Activated T-cell treated with anti-CD3 and anti-CD28 coated beads for 1 hour (primary cell): ENCODE results near the gene HOXC12.
A peak's percentile ranks its signal among the peaks of the same experiment; 100 is the strongest.

Experiments
- DNase-seq: peaks from one replicate; pipeline ENCODE4 v3.0.0-alpha.2; 2020; ENCODE audit warnings: low read depth

Gene HOXC12

DNA sequence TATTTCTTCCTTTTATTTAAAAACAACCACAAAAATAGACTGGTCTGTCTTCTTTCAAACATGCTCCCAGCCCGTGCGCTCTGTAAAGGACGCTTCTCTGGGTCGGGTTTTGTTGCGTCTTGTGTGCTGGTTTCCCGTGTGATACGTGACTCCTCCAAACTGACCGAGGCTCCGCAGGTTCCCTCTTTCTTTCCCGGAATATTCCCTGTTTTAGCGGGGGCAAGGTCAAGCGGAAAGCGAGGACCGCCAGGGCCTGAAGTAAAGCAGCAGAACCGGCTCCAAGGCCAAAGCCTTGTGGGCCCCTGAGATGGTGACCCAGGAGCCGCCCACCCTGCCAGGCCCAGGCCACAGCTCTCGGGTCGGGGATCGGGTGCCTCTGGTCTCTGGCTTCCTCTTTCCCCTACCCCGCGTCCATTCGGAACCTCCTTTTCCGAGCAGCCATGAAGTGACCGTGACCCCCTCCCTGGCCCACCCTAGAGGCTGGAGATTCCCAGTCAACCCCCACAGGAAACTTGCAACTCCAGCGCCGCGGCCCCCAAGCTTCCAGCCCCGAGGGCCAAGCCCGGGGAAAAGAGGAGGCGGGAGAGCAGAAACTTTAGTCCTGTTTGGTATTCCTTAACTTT lies 29.4 kb downstream of the HOXC12 start:
- DNase-seq: no peak

DNA sequence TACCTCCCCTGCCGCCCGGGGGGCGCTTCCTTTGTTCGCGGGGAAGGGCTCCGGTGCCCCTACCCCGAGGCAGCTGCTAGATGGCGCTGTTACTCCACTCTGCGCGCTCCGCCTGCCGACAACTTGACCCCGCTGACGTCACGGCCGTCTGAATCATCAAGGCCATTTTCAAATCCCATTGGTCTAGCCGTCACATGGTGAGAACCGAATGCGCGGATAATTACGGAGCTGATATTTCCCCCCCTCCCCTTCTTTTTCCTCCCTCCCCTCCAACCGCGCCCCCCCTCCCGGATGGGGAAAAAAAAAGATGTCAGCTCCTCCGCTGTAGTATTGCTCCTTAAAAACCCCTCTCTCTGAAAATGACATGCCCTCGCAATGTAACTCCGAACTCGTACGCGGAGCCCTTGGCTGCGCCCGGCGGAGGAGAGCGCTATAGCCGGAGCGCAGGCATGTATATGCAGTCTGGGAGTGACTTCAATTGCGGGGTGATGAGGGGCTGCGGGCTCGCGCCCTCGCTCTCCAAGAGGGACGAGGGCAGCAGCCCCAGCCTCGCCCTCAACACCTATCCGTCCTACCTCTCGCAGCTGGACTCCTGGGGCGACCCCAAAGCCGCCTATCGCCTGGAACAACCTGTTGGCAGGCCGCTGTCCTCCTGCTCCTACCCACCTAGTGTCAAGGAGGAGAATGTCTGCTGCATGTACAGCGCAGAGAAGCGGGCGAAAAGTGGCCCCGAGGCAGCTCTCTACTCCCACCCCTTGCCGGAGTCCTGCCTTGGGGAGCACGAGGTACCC lies 30.4 kb downstream of the HOXC12 start, which contains the start of gene HOXC10:
Gene HOXC10, plus strand, starts transcription at position 246 of the 791 bp plus-strand sequence. Its CDS starts 114 bp downstream, at position 360.
- DNase-seq: peak; percentile 64

DNA sequence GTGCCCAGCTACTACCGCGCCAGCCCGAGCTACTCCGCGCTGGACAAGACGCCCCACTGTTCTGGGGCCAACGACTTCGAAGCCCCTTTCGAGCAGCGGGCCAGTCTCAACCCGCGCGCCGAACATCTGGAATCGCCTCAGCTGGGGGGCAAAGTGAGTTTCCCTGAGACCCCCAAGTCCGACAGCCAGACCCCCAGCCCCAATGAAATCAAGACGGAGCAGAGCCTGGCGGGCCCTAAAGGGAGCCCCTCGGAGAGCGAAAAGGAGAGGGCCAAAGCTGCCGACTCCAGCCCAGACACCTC lies 30.9 kb downstream of the HOXC12 start:
- DNase-seq: no peak

DNA sequence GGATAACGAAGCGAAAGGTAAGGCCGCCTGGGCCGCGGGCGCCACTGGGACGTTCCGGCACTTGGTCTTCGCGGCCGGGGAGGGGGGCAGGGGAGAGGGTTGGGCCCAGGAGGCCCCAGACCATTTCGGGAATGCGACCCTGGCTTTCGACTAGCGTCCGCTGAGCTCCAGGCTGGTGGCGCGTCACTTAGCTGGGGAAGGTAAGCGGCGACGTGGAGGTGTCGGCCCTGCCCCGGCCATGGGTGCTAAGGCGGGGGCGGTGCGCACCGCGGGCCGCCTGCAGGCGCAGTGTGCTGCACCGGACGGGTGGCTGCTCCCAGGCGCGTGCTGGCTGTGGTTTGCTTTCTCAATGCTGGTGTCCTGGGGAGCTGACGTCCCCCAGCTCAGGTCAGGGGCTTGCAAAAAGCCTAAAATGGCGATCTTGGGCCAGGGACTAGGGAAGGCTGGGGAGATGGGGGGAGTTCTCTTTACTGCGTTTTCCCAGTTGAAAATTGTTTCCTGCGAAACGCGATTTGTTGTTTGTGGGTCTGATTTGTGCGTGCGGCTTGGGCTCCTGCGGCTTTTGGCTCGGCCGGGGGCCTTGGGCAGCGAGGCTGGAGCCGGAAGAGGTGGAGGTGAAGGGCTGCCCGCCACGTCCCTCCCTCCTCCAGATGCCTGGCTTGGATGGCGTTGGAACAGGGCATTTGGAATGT lies 31.4 kb downstream of the HOXC12 start:
- no peak for DNase-seq

DNA sequence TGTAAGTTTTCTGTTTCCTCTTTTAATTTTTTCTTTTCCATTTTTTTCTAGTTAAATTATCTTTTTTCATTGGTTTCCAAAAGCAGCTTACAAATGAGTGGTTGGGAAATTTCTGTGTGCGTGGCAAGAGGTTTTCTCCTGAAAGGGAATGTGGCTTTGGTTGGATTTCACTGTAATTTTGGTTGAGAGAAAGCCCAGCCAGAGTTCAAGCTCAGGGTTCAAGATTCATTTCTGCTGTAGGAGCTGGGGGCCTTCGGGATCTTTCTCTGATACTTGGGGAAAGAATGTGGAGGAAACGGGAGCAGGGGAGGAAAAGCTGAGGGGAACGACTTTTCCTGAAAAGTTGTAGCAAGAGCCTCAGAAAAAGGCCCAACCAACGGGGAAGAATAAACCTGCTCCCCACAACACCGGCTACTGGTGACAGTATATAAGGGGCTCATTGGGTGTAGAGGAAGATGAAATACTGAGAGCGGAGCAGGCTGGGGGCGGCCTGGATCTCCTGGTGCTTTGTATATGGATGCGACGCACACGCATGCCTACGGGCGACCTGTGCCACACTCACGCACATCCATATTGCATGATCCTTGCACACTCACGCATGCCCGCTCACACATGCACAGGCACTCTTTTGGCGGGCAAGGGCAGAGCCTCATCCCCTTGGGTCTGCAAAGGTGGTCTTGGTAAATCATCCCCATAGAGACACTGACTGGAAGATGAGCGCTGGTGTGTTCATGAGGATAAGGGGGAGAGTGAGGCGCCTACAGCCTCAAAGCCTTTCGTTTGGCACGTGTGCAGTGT lies 32.2 kb downstream of the HOXC12 start:
- no peak for DNase-seq

DNA sequence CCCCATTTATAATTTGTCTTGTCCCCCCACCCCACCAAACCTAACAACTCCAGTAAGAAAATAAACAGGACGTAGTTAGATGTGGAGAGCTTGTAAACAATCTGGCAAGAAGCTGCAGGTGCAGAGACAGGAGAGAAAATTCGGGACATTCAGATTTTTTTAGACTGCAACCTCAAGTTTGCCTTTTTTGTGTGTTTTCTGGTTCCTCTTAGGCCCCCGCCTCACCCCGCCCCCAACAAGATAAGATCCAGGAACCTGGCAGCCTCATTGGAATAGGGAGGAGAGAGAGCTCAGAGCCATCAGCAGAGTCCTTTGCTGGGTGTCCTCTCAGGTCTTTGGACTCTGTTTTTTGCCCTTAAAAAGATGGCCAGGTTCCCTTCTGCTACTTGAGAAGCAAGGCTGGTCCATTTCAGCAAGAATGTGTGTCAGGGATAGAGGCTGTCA lies 33.1 kb downstream of the HOXC12 start:
- no peak for DNase-seq

DNA sequence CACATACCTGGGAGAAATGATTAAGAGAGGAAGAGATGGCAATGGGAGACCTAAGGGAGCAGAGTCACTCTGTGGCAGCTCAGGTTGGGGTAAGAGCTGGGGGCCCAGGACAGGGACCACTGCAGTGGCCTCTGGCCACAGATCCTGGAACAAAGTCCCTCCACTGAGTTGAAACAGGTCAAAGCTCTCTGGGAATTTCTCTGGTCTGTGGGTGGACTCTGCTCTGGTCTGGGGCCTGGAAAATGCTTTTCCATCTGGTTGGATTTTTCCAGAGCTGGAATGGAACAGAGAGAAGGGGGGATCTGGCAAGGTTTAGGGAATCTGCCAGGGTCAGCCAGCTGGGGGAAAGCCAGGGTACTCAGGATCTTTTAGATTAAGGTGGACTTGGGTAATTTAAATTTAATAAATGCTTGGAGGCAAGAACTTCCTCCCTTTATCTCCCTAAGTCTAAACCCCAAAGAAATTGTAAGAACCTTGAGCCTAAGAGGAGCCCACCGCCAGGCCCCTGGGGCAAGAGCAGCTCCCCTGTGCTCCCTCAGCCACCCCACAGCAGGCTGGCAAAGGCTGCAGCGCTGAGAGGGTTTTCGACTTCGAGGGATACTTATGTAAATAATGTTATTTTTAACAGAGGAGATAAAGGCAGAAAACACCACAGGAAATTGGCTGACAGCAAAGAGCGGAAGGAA lies 34.0 kb downstream of the HOXC12 start:
- no peak for DNase-seq

DNA sequence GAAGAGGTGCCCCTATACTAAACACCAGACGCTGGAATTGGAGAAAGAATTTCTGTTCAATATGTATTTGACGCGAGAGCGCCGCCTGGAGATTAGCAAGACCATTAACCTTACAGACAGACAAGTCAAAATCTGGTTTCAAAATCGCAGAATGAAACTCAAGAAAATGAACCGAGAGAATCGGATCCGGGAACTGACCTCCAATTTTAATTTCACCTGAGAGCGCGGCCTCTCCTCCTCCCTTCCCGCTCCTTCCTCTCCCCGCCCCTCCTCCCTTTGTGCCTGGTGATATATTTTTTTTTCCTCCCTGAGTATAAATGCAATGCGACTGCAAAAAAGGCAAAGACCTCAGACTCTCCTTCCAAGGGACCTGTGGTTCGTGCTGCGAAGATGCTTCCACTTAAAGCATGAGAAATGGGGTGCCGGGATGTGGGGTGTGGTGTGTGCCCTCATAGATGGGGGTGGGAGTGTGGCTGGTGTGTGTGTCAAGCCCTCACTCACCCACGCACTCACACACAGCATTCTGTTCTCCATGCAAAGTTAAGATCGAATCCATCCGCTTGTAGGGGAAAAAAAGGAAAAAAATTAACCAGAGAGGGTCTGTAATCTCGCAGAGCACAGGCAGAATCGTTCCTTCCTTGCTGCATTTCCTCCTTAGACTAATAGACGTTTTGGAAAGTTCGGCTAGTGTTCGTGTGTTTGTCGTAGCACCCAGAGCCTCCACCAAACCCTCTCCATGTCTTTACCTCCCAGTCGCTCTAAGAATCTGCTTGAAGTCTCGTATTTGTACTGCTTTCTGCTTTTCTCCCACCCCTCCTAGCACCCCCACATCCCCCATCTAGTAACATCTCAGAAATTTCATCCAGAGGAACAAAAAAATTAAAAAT lies 34.8 kb downstream of the HOXC12 start:
- DNase-seq: no peak

DNA sequence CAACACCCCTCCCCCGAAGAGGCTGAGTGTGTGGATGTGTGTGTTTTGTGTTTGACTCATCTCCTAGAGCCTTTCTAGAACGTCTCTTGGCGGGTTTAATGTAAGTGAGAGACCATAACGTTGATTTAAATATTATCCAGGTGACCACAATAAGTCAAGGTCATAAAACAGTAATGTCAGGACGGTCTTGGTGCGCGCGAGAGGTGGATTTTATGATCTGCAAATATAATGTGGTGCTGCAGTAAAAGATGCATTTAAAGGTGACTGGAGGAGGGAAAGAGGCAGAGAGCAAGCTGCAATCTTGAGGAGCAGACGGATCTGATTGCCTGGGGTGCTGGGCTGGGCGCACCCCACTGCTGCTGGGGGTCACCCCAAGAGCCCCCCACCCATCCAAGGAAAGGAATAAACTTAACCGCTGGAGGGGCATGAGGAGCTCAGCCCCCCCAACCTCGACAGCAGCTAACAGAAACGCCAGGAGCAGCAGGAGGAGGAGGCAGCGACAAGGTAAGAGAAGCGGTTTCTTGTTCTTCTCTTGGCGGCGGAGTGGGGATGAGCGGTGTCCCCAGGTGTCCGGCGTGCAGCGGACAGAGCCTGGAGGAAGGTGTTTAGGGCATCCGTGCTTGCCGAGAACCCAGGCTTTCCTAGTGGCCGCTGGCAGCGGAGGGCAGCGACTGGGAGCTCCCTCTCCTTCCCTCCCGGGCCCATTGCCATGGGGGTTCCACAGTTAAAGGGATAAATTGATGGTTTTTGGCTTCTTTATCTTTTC lies 35.8 kb downstream of the HOXC12 start:
- DNase-seq: no peak

DNA sequence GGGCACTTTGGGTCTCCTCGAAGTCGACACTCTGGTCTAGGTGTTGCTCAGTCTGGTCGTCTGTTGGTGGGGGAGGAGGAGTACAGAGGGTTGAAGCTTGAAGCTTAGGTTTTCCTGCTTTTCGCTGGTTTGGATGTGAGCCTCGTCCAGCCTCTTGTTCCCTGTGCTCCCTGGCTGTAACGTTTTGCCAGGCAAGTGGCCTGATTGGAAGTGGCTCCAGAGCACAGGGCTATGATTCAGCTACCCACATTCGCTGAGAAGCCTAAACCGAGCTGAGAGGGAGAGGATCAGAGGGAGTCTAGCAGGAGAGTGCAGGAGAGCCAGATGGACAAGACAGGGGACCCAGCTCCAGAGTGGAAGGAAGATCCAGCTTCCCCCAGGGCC lies 36.4 kb downstream of the HOXC12 start:
- DNase-seq: no peak

DNA sequence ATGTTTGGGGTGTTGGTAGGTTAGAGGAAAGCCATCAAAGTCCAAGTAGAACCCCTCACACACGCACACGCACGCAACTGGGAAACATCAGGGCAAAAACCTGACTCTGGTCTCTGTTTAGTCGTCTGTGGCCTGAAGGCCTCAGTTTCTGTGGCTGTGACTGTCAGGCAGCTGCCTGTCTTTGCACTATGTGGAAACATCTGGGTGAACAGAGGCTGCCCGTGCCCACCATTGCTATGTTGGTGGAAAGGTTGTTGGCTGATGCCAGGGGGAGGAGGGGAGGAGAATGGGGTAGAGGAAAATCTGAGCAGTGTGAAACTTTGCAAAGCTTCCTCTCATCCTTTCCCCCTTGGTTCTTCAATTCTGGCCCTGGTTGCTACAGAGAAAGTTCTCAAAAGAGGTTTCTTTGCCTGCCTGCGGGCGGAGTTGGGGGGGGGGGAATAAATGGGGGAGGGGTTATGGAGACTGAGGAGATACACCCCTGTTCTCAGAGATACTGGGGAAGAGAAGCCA lies 37.7 kb downstream of the HOXC12 start:
- no peak for DNase-seq

DNA sequence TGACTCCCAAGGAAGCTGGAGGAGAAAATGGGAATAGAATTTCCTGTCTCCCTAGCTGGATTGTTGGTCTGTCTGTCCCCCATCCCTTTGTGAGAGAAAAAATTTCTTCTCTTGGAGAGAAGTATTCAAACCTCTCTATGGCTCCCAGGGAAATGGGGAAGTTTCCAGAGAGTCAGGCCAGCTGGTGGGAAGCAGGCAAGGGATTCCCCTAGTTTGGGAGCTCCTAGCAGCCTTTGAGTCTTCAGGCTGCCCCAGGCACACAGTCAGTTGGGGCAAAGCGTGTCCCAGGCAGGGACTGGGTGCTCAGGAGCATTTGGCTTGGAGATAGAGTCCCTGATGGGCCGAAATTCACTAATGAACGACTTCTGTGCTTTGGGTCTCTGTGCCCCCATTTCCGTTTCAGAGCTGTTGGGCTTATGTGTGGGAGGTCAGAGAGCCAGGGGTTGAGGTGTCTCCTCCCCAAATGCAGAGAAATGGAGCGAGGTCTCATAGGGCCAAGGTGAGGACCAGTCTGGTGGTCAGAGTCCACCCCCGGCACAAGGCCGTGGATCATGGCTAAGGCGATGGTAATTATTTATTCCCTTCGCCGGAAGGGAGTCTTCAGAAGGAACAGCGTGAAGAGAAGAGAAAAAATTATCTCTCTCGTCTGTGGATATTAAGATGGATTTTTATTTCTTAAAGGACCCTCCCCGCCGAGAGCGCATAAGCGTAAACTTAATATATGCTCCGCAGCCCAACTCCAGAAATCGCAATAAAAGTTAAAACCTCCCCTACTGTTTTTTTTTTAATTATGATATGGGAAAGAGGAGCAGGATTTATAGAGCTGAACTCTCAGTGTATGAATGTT lies 38.7 kb downstream of the HOXC12 start:
- no peak for DNase-seq

DNA sequence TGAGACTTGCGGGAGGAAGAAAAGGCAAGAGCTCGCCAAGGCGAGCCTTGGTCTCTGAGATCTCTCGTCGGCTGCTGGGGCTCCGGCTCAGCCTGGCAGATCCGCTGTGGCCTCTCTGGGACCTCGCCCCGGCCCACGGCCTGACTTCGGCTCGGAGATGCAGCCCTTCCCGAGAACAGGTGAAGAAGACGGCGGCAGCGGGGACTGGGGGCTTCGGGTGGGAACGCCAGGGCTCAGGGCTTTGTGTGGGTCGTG lies 39.2 kb downstream of the HOXC12 start:
- DNase-seq: no peak

DNA sequence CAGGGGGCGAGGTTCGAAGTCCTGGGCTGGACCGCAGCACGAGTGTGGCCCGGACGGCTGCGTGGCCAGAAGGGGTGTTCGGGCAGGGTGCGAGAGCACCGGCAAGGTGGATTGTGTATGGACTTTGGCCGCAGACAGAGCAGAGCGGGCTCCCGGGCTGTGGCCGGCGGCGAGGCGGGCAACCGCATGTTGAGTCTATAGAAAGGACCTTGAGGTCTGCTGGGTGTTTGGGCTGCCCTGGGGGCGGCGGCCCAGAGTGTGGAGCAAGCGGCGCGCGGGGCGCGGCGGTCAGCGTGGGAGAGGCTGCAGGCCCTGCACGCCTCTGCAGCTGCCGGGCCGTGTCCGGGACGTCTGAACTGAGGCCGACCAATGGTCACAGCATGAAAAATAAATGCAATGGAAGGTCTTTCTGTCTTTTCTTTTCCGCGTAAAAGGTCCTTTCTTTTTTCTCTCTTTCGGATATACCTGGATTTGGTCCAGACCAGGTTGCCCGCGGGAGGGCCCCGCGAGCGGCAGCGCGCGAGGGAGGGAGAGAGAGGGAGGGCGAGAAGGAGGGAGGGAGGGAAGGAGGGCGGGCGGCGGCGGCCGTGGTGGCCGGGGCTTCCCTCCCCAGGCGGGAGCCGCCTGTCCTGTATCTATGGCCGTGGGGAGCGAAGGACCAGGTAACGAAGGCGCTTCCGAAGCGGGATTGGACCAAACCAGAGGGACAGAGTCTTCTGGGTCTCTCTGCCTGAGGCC lies 39.7 kb downstream of the HOXC12 start:
- DNase-seq: no peak

DNA sequence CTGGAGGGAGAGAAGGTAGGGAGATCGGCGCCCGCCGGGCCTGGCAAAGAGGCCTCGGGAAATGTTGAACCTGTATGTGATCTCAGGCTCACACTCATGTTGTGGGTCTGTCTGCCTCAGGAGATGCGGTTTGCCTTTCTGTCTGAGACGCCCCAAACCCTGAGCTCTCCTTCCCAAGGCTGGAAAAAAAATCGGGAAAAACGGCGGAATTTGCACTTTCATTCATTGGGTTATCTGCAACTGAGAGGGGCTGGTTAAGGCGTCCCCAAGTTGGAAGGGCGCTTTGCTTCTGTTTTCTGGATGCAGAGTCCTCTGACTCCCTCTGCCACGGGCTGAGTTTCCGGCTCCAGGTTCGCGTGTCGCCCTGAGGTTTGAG lies 40.3 kb downstream of the HOXC12 start:
- DNase-seq: no peak

DNA sequence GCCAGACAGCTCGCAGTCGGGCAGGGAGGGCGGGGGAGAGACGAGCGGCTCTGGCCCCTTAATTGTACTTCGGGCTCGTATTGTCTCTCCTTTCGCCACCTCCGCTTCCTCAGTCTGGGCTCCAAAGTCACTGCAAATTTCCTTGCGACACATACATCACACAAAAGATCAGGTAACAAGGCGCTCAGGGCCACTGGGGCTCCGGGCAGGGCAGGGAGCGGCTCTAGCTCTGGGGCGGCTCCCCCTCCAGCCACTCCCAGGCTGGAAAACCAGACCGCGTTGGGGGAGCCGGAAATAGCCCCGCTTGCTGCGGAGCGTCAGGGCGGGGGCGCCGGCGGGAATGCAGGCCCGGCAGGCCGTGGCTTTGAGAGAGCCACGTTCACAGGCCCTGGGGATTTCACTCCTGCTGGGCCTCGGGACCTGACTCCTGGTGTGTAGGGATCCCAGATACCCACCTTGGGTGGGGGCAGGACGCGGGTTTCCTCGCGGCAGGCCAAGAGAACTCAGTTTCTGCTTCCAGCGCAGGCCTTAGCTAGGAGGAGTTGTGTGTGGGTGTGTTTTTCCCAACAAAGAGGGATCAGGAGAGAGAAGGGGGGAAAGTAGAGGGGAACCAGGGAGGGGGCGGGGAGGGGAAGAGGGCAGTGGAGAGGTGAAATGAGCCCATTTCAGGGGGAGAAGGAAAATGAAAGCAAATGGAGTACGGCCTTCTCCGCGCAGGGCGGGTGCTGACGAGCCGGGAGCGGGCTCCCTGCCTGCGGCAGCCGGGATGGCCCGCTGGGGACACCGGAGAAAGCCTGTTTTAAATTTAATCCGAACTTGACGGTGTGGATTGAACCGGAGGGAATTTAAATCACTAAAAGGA lies 40.9 kb downstream of the HOXC12 start:
- DNase-seq: no peak
